Body of pancreas (tissue), 4 donors: ENCODE measurements around the gene LDLRAD4.

ENCODE experiments used
- POLR2A ChIP-seq, 3 donors: fragments of 450-650 bp; IDR thresholded peaks; one replicate each; pipeline ENCODE4 v1.6.1; 2016; ENCODE audit warnings: antibody characterized with exemption in 3 of 3, mild to moderate bottlenecking in 2 of 3
- TF ChIP-seq, protein P1 (sequence below), 7 experiments: fragments of 450-650 bp in 4 of 7; fragments of 200-600 bp in 3 of 7; sonication (generic) in 3 of 7; IDR thresholded peaks; one replicate each; pipeline ENCODE4 v1.5.1; 2016 to 2019; ENCODE audit warnings: antibody characterized with exemption in 7 of 7

DNA sequence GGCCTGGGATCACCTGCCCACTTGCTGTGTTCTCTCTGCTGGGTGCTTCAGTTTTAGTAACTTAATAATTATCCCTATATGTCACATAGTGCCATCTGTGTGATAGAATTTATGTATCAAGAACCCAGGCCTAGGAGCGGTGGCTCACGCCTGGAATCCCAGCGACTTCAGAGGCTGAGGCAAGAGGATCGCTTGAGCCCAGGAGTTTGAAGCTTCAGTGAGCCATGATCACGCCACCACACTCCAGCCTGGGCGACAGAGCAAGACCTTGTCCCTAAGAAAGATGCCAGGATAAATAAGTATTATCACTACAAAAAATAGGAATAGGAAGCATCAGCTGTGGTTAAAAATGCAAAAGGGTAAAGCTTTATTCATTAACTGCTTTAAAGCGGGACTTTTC lies 267.0 kb downstream of the LDLRAD4 start:
- no peak for TF ChIP-seq POLR2A (IDR thresholded peaks at IDR 0.05)
- TF ChIP-seq, protein P1, sequence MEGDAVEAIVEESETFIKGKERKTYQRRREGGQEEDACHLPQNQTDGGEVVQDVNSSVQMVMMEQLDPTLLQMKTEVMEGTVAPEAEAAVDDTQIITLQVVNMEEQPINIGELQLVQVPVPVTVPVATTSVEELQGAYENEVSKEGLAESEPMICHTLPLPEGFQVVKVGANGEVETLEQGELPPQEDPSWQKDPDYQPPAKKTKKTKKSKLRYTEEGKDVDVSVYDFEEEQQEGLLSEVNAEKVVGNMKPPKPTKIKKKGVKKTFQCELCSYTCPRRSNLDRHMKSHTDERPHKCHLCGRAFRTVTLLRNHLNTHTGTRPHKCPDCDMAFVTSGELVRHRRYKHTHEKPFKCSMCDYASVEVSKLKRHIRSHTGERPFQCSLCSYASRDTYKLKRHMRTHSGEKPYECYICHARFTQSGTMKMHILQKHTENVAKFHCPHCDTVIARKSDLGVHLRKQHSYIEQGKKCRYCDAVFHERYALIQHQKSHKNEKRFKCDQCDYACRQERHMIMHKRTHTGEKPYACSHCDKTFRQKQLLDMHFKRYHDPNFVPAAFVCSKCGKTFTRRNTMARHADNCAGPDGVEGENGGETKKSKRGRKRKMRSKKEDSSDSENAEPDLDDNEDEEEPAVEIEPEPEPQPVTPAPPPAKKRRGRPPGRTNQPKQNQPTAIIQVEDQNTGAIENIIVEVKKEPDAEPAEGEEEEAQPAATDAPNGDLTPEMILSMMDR (IDR thresholded peaks at IDR 0.05): no peak
